HCT116 (cell line): ENCODE measurements around the gene NOTO. TPM values are rescaled to one million over a fixed set of nuclear protein-coding genes. Genes with fewer than 3 reads are reported as not detected.

ENCODE experiments used
- ATAC-seq: fragments of 200-7000 bp; cut with Tn5 transposase; 2 replicates; pipeline ENCODE4 v1.9.1; 2020; ENCODE audit warnings: mild to moderate bottlenecking, moderate library complexity
- BruUV-seq: library from RNA; stranded (reverse); fragments of 400-500 nt; replicated peaks from 2 replicates; lab custom pipeline; 2021; lab: Mats Ljungman, UMichigan
- CTCF ChIA-PET: fragments of 300-600 bp; sonication (Branson Sonifier 250); formaldehyde crosslinking; loops from one replicate; lab custom pipeline; 2021; ENCODE audit warnings: antibody characterized with exemption; lab: Charles Lee
- POLR2A ChIA-PET: fragments of 300-600, 350-600 bp; sonication (Branson Sonifier 250); formaldehyde crosslinking; loops from one replicate; lab custom pipeline; 2021; ENCODE audit warnings: antibody characterized with exemption; lab: Charles Lee
- RAD21 ChIA-PET, 2 experiments: fragments of 300-600 bp; sonication (Branson Sonifier 250); formaldehyde crosslinking; loops; one replicate each; lab custom pipeline; 2023; ENCODE audit warnings: low total read pairs in 2 of 2; ENCODE audit not compliant: uncharacterized antibody in 2 of 2, unreplicated experiment in 2 of 2, low non-redundant PET in 1 of 2; lab: Charles Lee
- DNase-seq: peaks from one replicate; pipeline ENCODE4 v3.0.0-alpha.2; 2010; ENCODE audit warnings: low read depth, low spot score
- H2AFZ ChIP-seq: fragments of 200-600 bp; shearing (Covaris generic), sonication (generic); 2 replicates; pipeline ENCODE4 v1.6.1; 2017; ENCODE audit warnings: low read depth, mixed run types, mixed read lengths, antibody characterized with exemption, low read length; ENCODE audit not compliant: poor library complexity, severe bottlenecking
- H3K27ac ChIP-seq: 2 replicates; pipeline ENCODE4 v1.5.1; 2012; ENCODE audit warnings: low read depth, low read length
- H3K27me3 ChIP-seq: fragments of 200-600 bp; sonication (generic); 2 replicates; pipeline ENCODE4 v1.6.1; 2016; ENCODE audit warnings: mixed run types, low read length, mixed read lengths; ENCODE audit not compliant: insufficient read depth
- H3K36me3 ChIP-seq, 2 experiments: fragments of 200-500 bp in 1 of 2; fragments of 200-600 bp in 1 of 2; sonication (Bioruptor generic) in 1 of 2; sonication (generic) in 1 of 2; 2 replicates each; pipeline versions ENCODE4 v1.5.1 to v1.6.1; 2014 to 2016; ENCODE audit warnings: low read length in 2 of 2, inconsistent platforms in 1 of 2, mixed read lengths in 1 of 2, mixed run types in 1 of 2; ENCODE audit not compliant: insufficient read depth in 2 of 2, control insufficient read depth in 1 of 2
- H3K4me1 ChIP-seq, 2 experiments: fragments of 200-600 bp in 1 of 2; sonication (generic) in 1 of 2; 2 replicates each; pipeline versions ENCODE4 v1.5.1 to v1.6.1; 2012 to 2017; ENCODE audit warnings: low read length in 2 of 2, inconsistent platforms in 1 of 2, mild to moderate bottlenecking in 1 of 2, mixed read lengths in 1 of 2, mixed run types in 1 of 2, moderate library complexity in 1 of 2; ENCODE audit not compliant: insufficient read depth in 2 of 2, control insufficient read depth in 1 of 2
- H3K4me2 ChIP-seq: fragments of 200-600 bp; sonication (generic); 2 replicates; pipeline ENCODE4 v1.6.1; 2017; ENCODE audit warnings: mixed run types, low read length, mixed read lengths
- H3K4me3 ChIP-seq, 2 experiments: fragments of 200-600 bp in 1 of 2; sonication (generic) in 1 of 2; replicated peaks in 1 of 2; 2 replicates each; pipeline ENCODE4 v1.5.1; 2011 to 2016; ENCODE audit warnings: low read length in 2 of 2, control low read depth in 1 of 2, low read depth in 1 of 2, mild to moderate bottlenecking in 1 of 2, mixed read lengths in 1 of 2, mixed run types in 1 of 2
- H3K79me2 ChIP-seq: fragments of 200-600 bp; sonication (generic); 2 replicates; pipeline ENCODE4 v1.6.1; 2017; ENCODE audit warnings: mild to moderate bottlenecking, mixed run types, low read length, moderate library complexity, mixed read lengths; ENCODE audit not compliant: insufficient read depth
- H3K9ac ChIP-seq: fragments of 200-600 bp; sonication (generic); 2 replicates; pipeline ENCODE4 v1.6.1; 2016; ENCODE audit warnings: low read length, mixed read lengths
- H3K9me2 ChIP-seq: fragments of 200-600 bp; sonication (generic), shearing (Covaris generic); 2 replicates; pipeline ENCODE4 v1.6.1; 2017; ENCODE audit warnings: mixed run types, mild to moderate bottlenecking, moderate library complexity; ENCODE audit not compliant: insufficient read depth
- H3K9me3 ChIP-seq, 2 experiments: fragments of 200-500 bp in 1 of 2; fragments of 200-600 bp in 1 of 2; sonication (Bioruptor generic) in 1 of 2; sonication (generic) in 1 of 2; 2 replicates each; pipeline ENCODE4 v1.6.1; 2014 to 2017; ENCODE audit warnings: low read length in 2 of 2, mixed read lengths in 2 of 2, inconsistent platforms in 1 of 2, low read depth in 1 of 2, mild to moderate bottlenecking in 1 of 2, mixed run types in 1 of 2, moderate library complexity in 1 of 2; ENCODE audit not compliant: control insufficient read depth in 1 of 2, insufficient read depth in 1 of 2
- H4K20me1 ChIP-seq: fragments of 200-600 bp; sonication (generic), shearing (Covaris generic); 2 replicates; pipeline ENCODE4 v1.6.1; 2017; ENCODE audit warnings: mixed run types, mild to moderate bottlenecking, moderate library complexity; ENCODE audit not compliant: insufficient read depth
- CBX3 ChIP-seq: IDR thresholded peaks from 2 replicates; pipeline ENCODE4 v1.6.1; 2012; ENCODE audit warnings: low read depth
- CEBPB ChIP-seq: IDR thresholded peaks from 2 replicates; pipeline ENCODE4 v1.6.1; 2012; ENCODE audit warnings: low read depth
- ELF1 ChIP-seq: IDR thresholded peaks from 2 replicates; pipeline ENCODE4 v1.6.1; 2012; ENCODE audit warnings: low read depth, borderline replicate concordance
- EZH2 ChIP-seq: fragments of 200-600 bp; sonication (generic); IDR thresholded peaks from 2 replicates; pipeline ENCODE4 v1.6.1; 2017; ENCODE audit warnings: antibody characterized with exemption, mixed run types
- JUND ChIP-seq: IDR thresholded peaks from 2 replicates; pipeline ENCODE4 v1.6.1; 2012
- RAD21 ChIP-seq: IDR thresholded peaks from 2 replicates; pipeline ENCODE4 v1.6.1; 2012; ENCODE audit warnings: low read depth, mild to moderate bottlenecking
- REST ChIP-seq: IDR thresholded peaks from 2 replicates; pipeline ENCODE4 v1.6.1; 2012; ENCODE audit warnings: low read depth
- SP1 ChIP-seq: IDR thresholded peaks from 2 replicates; pipeline ENCODE4 v1.6.1; 2012; ENCODE audit warnings: low read depth
- TCF7L2 ChIP-seq: IDR thresholded peaks from 2 replicates; pipeline ENCODE4 v1.7.0; 2011; ENCODE audit warnings: borderline replicate concordance, inconsistent platforms; ENCODE audit not compliant: insufficient read depth, insufficient read length; ENCODE audit errors: extremely low read depth
- YY1 ChIP-seq: IDR thresholded peaks from 2 replicates; pipeline ENCODE4 v1.6.1; 2011; ENCODE audit warnings: low read length, low read depth, moderate library complexity, mild to moderate bottlenecking; ENCODE audit not compliant: insufficient replicate concordance; ENCODE audit errors: extremely low read depth
- ZFX ChIP-seq: fragments of 450-650 bp; IDR thresholded peaks from 2 replicates; pipeline ENCODE4 v1.6.1; 2017
- intact Hi-C: fragments of 100-400 bp; cut with micrococcal nuclease; formaldehyde crosslinking; loops from 2 replicates; pipeline ENCODE4 v1.10.0; 2022
- total RNA-seq: library from RNA; stranded (reverse); gene quantifications from one replicate; pipeline ENCODE4 v1.2.1, GENCODE V29; 2021; ENCODE audit not compliant: unreplicated experiment
- TF ChIP-seq, protein P1 (sequence below): IDR thresholded peaks from 2 replicates; pipeline ENCODE4 v1.6.1; 2012
- TF ChIP-seq, protein P2 (sequence below): IDR thresholded peaks from 2 replicates; pipeline ENCODE4 v1.6.1; 2012

Gene NOTO
- total RNA-seq, 1 experiment from 2014 or later, result not detected

DNA sequence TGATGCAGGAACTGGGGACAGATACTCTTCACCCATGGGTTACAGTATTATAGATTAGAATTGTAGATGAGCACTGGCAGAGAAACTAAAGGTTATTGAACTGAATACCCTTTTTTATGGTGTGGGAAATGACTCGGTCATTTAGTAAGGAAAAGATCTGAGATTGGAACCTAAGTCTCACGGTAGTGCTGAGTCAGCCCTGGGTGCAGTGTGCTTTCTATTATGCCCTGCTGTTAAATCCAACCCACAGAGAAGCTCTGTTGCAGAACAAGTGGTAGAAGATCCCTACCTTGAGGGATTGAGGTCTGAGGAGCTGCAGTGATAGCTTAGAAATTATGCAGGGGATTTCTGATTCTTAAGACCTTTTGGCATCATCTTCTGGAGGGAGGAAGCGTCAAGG is 44.5 kb downstream of the NOTO start:
- Histone ChIP-seq H3K27ac (no peak overlapping the region), H4K20me1 (peaks cover 32% of the 10 kb centered on the region; the same call in 1 of the 2 replicates), H3K79me2 (peaks cover 77% of the 10 kb centered on the region), H3K9me2 (no peaks in the 10 kb centered on the region), H3K4me3 (no peak overlapping the region), H3K9ac (no peak overlapping the region), H3K4me1 (no peaks in the 10 kb centered on the region), H3K4me2 (no peak overlapping the region), H3K27me3 (no peaks in the 10 kb centered on the region), H2AFZ (no peak overlapping the region), H3K36me3 (peaks cover 80 to 88% of the 10 kb centered on the region in 2 experiments), H3K9me3 (no peaks in the 10 kb centered on the region)
- intact Hi-C loops, result no loop called here
- BruUV-seq, result no TSS peak
- no peak for TF ChIP-seq JUND
- TF ChIP-seq RAD21, result no peak
- no peak for TF ChIP-seq SP1
- TF ChIP-seq EZH2, result no peak
- TF ChIP-seq CBX3, result no peak
- no peak for TF ChIP-seq REST
- TF ChIP-seq, protein P1, sequence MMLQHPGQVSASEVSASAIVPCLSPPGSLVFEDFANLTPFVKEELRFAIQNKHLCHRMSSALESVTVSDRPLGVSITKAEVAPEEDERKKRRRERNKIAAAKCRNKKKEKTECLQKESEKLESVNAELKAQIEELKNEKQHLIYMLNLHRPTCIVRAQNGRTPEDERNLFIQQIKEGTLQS, result no peak
- no peak for TF ChIP-seq CEBPB
- no peak for TF ChIP-seq ELF1
- TF ChIP-seq ZFX, result no peak
- no peak for TF ChIP-seq YY1
- TF ChIP-seq, protein P2, sequence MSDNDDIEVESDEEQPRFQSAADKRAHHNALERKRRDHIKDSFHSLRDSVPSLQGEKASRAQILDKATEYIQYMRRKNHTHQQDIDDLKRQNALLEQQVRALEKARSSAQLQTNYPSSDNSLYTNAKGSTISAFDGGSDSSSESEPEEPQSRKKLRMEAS, result no peak
- TF ChIP-seq TCF7L2, result no peak
- DNase-seq, result no peak
- RAD21 ChIA-PET, result no interaction called here
- POLR2A ChIA-PET, result interaction anchor here (0.6 to 1.4 kb wide), 2 partner anchors 13 to 14 kb away, joined by 3 to 4 read pairs; partner anchors contain the start of genes CCT7 and PRADC1
- ATAC-seq, result no peak
- CTCF ChIA-PET, result no interaction called here
